H9 (cell line): ENCODE measurements around the gene C1orf198. TPM values are rescaled to one million over a fixed set of nuclear protein-coding genes. Genes with fewer than 3 reads are reported as not detected.

ENCODE experiments used
- DNase-seq: peaks from one replicate; pipeline ENCODE4 v3.0.0-alpha.2; 2017
- H2AFZ ChIP-seq: one replicate; pipeline ENCODE4 v1.6.1; 2013; ENCODE audit warnings: mild to moderate bottlenecking, low read length, control low read depth, moderate library complexity
- H2AK5ac ChIP-seq: 2 replicates; pipeline ENCODE4 v1.6.1; 2013; ENCODE audit warnings: low read length, control low read depth, mixed read lengths; ENCODE audit not compliant: insufficient read length
- H2BK120ac ChIP-seq: one replicate; pipeline ENCODE4 v1.6.1; 2013; ENCODE audit warnings: low read depth, mild to moderate bottlenecking, low read length, control low read depth, inconsistent platforms; ENCODE audit not compliant: poor library complexity, severe bottlenecking
- H2BK12ac ChIP-seq: 2 replicates; pipeline ENCODE4 v1.6.1; 2013; ENCODE audit warnings: low read length, control low read depth, mixed read lengths, low read depth; ENCODE audit not compliant: insufficient read length
- H2BK15ac ChIP-seq: 2 replicates; pipeline ENCODE4 v1.6.1; 2013; ENCODE audit warnings: low read depth, low read length, control low read depth
- H2BK20ac ChIP-seq: one replicate; pipeline ENCODE4 v1.6.1; 2013; ENCODE audit warnings: low read depth, mild to moderate bottlenecking, low read length, control low read depth, inconsistent platforms; ENCODE audit not compliant: poor library complexity, severe bottlenecking
- H2BK5ac ChIP-seq: 2 replicates; pipeline ENCODE4 v1.6.1; 2013; ENCODE audit warnings: low read length, control low read depth, mixed read lengths; ENCODE audit not compliant: insufficient read length
- H3K14ac ChIP-seq: 2 replicates; pipeline ENCODE4 v1.6.1; 2013; ENCODE audit warnings: low read length, control low read depth; ENCODE audit not compliant: insufficient read depth
- H3K18ac ChIP-seq: 2 replicates; pipeline ENCODE4 v1.6.1; 2013; ENCODE audit warnings: low read depth, mild to moderate bottlenecking, mixed read lengths, low read length, control low read depth; ENCODE audit not compliant: insufficient read length
- H3K23ac ChIP-seq: 2 replicates; pipeline ENCODE4 v1.6.1; 2013; ENCODE audit warnings: low read length, control low read depth, mixed read lengths, low read depth; ENCODE audit not compliant: insufficient read length
- H3K23me2 ChIP-seq: 2 replicates; pipeline ENCODE4 v1.6.1; 2013; ENCODE audit warnings: low read depth, mild to moderate bottlenecking, mixed read lengths, low read length, control low read depth; ENCODE audit not compliant: insufficient read length, poor library complexity, severe bottlenecking
- H3K27ac ChIP-seq: 2 replicates; pipeline ENCODE4 v1.5.1; 2013; ENCODE audit warnings: low read length, control low read depth, mixed read lengths, low read depth; ENCODE audit not compliant: insufficient read length
- H3K27me3 ChIP-seq: 2 replicates; pipeline ENCODE4 v1.6.1; 2013; ENCODE audit warnings: low read length, control low read depth, inconsistent platforms; ENCODE audit not compliant: insufficient read depth
- H3K4ac ChIP-seq: 2 replicates; pipeline ENCODE4 v1.6.1; 2013; ENCODE audit warnings: low read depth, mild to moderate bottlenecking, control low read depth, inconsistent platforms, low read length, moderate library complexity
- H3K4me1 ChIP-seq: 2 replicates; pipeline ENCODE4 v1.6.1; 2013; ENCODE audit warnings: low read length, control low read depth, inconsistent platforms; ENCODE audit not compliant: insufficient read depth
- H3K4me2 ChIP-seq: 2 replicates; pipeline ENCODE4 v1.6.1; 2013; ENCODE audit warnings: low read length, control low read depth, mixed read lengths; ENCODE audit not compliant: insufficient read length, insufficient read depth
- H3K56ac ChIP-seq: 2 replicates; pipeline ENCODE4 v1.6.1; 2013; ENCODE audit warnings: low read depth, mild to moderate bottlenecking, mixed read lengths, low read length, control low read depth; ENCODE audit not compliant: insufficient read length
- H3K79me1 ChIP-seq: 2 replicates; pipeline ENCODE4 v1.6.1; 2013; ENCODE audit warnings: low read depth, mild to moderate bottlenecking, moderate library complexity, low read length, control low read depth, inconsistent platforms; ENCODE audit not compliant: insufficient read depth, poor library complexity, severe bottlenecking
- H3K79me2 ChIP-seq: 2 replicates; pipeline ENCODE4 v1.6.1; 2013; ENCODE audit warnings: low read length, control low read depth, inconsistent platforms; ENCODE audit not compliant: insufficient read depth
- H3K9ac ChIP-seq: 2 replicates; pipeline ENCODE4 v1.6.1; 2013; ENCODE audit warnings: low read length, control low read depth, mixed read lengths; ENCODE audit not compliant: insufficient read length; ENCODE audit errors: extremely low read depth
- H3K9me3 ChIP-seq: one replicate; pipeline ENCODE4 v1.6.1; 2013; ENCODE audit warnings: low read depth, low read length, inconsistent platforms; ENCODE audit not compliant: control insufficient read depth
- H3T11ph ChIP-seq: one replicate; pipeline ENCODE4 v1.6.1; 2013; ENCODE audit warnings: mild to moderate bottlenecking, low read length, control low read depth, inconsistent platforms
- H4K20me1 ChIP-seq: one replicate; pipeline ENCODE4 v1.6.1; 2013; ENCODE audit not compliant: control insufficient read depth, insufficient read length, insufficient read depth
- H4K5ac ChIP-seq: 2 replicates; pipeline ENCODE4 v1.6.1; 2013; ENCODE audit warnings: low read depth, mild to moderate bottlenecking, mixed read lengths, low read length, control low read depth; ENCODE audit not compliant: insufficient read length
- H4K8ac ChIP-seq: replicated peaks from 2 replicates; pipeline ENCODE4 v1.6.1; 2013; ENCODE audit warnings: low read length, control low read depth, mixed read lengths, low read depth; ENCODE audit not compliant: insufficient read length
- H4K91ac ChIP-seq: 2 replicates; pipeline ENCODE4 v1.6.1; 2013; ENCODE audit warnings: low read depth, mild to moderate bottlenecking, moderate library complexity, mixed read lengths, low read length, control low read depth; ENCODE audit not compliant: insufficient read length
- H3K27ac Mint-ChIP-seq, 3 experiments: 2 replicates in 2 of 3; 3 replicates in 1 of 3; pipeline ENCODE4 v1.8.0; 2020 to 2021; ENCODE audit warnings: mixed read lengths in 3 of 3, mild to moderate bottlenecking in 1 of 3, moderate library complexity in 1 of 3
- H3K27me3 Mint-ChIP-seq: 2 replicates; pipeline ENCODE4 v1.8.0; 2021; ENCODE audit warnings: low read depth, mild to moderate bottlenecking, moderate library complexity, mixed read lengths
- H3K36me3 Mint-ChIP-seq, 3 experiments: 2 replicates in 2 of 3; 3 replicates in 1 of 3; pipeline ENCODE4 v1.8.0; 2020 to 2021; ENCODE audit warnings: low read depth in 3 of 3, mixed read lengths in 3 of 3; ENCODE audit not compliant: insufficient read depth in 1 of 3
- H3K4me1 Mint-ChIP-seq, 2 experiments: 2 replicates each; pipeline ENCODE4 v1.8.0; 2020; ENCODE audit warnings: mixed read lengths in 2 of 2
- H3K4me3 Mint-ChIP-seq, 2 experiments: 2 replicates in 1 of 2; 3 replicates in 1 of 2; pipeline ENCODE4 v1.8.0; 2020 to 2021; ENCODE audit warnings: mild to moderate bottlenecking in 2 of 2, mixed read lengths in 2 of 2, moderate library complexity in 1 of 2
- H3K9me3 Mint-ChIP-seq, 2 experiments: 2 replicates in 1 of 2; 3 replicates in 1 of 2; pipeline ENCODE4 v1.8.0; 2020; ENCODE audit warnings: mild to moderate bottlenecking in 2 of 2, mixed read lengths in 2 of 2, moderate library complexity in 1 of 2
- WGBS: extraction: QIAGEN DNeasy Blood & Tissue Kit; methylation state at CpG from one replicate; pipeline ENCODE4 v1.1.7; 2013; ENCODE audit warnings: missing lambda C conversion rate, low lambda C conversion rate, mixed read lengths; ENCODE audit not compliant: insufficient read length; ENCODE audit errors: extremely low coverage; 5-methylcytosine and 5-hydroxymethylcytosine counted together
- total RNA-seq: library from RNA; stranded (reverse); gene quantifications from 2 replicates; pipeline ENCODE4 v1.2.1, GENCODE V29; 2021
- TF ChIP-seq, protein P1 (sequence below): fragments of 200-600 bp; sonication (generic); conservative IDR thresholded peaks from 3 replicates; pipeline ENCODE4 v1.8.0; 2021; ENCODE audit warnings: antibody characterized with exemption, mild to moderate bottlenecking

The C1orf198 gene
- total RNA-seq, 1 experiment from 2014 or later, result 28.9 TPM

DNA sequence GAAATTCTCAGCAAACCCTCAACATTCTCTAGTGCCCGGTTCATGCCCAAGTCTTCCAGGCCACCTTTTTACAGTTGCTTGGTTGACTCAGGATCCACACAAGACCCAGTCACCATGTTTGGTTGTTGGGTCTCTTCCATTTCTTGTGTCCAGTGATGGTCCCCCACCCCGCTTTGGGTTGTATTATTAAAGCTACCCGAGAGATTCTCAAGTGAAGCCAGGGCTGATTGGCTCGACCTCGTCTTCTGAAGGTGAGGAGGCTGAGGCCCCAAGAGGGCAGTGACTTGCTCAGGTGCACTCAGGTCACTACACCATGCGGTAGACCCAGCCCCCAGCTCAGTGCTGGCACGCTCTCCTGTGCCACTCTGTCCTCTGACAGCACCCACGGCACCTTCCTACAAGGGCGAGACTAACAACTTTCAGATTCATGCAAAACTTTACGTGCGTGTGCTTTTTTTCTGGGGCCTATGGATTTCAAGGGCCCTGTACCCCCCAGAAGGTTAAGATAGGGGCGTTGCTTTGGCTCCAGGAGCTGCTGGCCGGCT is 70.9 kb downstream of the C1orf198 start:
- Histone ChIP-seq H2BK120ac (no peak overlapping the region), H3K18ac (no peak overlapping the region), H2BK5ac (no peak overlapping the region), H3K9me3 (no peaks in the 10 kb centered on the region), H2BK12ac (no peak overlapping the region), H3K23ac (no peak overlapping the region), H3K4me2 (no peak overlapping the region), H4K5ac (no peak overlapping the region), H2AFZ (no peak overlapping the region), H3K9ac (no peak overlapping the region), H3K23me2 (no peaks in the 10 kb centered on the region), H3K4ac (no peak overlapping the region), H4K8ac (no peak overlapping the region), H4K20me1 (no peaks in the 10 kb centered on the region), H2BK15ac (no peak overlapping the region), H3K27me3 (no peaks in the 10 kb centered on the region; the same call in 1 of the 2 replicates), H3K79me2 (no peaks in the 10 kb centered on the region), H3K4me1 (no peaks in the 10 kb centered on the region), H3K27ac (no peak overlapping the region), H3K14ac (no peak overlapping the region), H3K56ac (no peak overlapping the region), H4K91ac (no peak overlapping the region), H3K79me1 (no peaks in the 10 kb centered on the region), H2BK20ac (no peak overlapping the region), H2AK5ac (no peak overlapping the region), H3T11ph (no peak overlapping the region)
- DNase-seq, result no peak
- TF ChIP-seq, protein P1, sequence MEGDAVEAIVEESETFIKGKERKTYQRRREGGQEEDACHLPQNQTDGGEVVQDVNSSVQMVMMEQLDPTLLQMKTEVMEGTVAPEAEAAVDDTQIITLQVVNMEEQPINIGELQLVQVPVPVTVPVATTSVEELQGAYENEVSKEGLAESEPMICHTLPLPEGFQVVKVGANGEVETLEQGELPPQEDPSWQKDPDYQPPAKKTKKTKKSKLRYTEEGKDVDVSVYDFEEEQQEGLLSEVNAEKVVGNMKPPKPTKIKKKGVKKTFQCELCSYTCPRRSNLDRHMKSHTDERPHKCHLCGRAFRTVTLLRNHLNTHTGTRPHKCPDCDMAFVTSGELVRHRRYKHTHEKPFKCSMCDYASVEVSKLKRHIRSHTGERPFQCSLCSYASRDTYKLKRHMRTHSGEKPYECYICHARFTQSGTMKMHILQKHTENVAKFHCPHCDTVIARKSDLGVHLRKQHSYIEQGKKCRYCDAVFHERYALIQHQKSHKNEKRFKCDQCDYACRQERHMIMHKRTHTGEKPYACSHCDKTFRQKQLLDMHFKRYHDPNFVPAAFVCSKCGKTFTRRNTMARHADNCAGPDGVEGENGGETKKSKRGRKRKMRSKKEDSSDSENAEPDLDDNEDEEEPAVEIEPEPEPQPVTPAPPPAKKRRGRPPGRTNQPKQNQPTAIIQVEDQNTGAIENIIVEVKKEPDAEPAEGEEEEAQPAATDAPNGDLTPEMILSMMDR, result no peak
- H3K9me3 Mint-ChIP-seq, result no peaks in the 10 kb centered on the region
- H3K4me1 Mint-ChIP-seq, result peaks cover 0 to 2% of the 10 kb centered on the region in 2 experiments; a peak in 2 of 4 replicates
- H3K36me3 Mint-ChIP-seq, result no peaks in the 10 kb centered on the region
- no peak overlapping the region for H3K4me3 Mint-ChIP-seq
- H3K27me3 Mint-ChIP-seq, result peaks cover 61% of the 10 kb centered on the region
- H3K27ac Mint-ChIP-seq, result no peak overlapping the region
- WGBS, result no CpG with 5 or more reads among the region's 13 CpGs
